GM12878 (cell line): ENCODE results near the gene ZNF280D. TPM values are rescaled to one million over a fixed set of nuclear protein-coding genes. Genes with fewer than 3 reads are reported as not detected.

Source experiments
- ATF3 ChIP-seq: IDR thresholded peaks from 2 replicates; pipeline ENCODE4 v1.6.1; 2011; ENCODE audit warnings: low read depth, mild to moderate bottlenecking, low read length, moderate library complexity, borderline replicate concordance; ENCODE audit errors: extremely low read depth
- CHD4 ChIP-seq: fragments of 200-600 bp; sonication (generic); IDR thresholded peaks from 2 replicates; pipeline ENCODE4 v1.6.1; 2016; ENCODE audit warnings: mild to moderate bottlenecking
- ETV6 ChIP-seq, 2 experiments: fragments of 450-650 bp in 1 of 2; IDR thresholded peaks in 1 of 2; conservative IDR thresholded peaks in 1 of 2; 2 replicates each; pipeline ENCODE4 v1.6.1; 2014; ENCODE audit warnings: antibody characterized with exemption in 1 of 2, borderline replicate concordance in 1 of 2, low read depth in 1 of 2, mild to moderate bottlenecking in 1 of 2, moderate library complexity in 1 of 2
- GABPA ChIP-seq: IDR thresholded peaks from 2 replicates; pipeline ENCODE4 v1.6.1; 2014; ENCODE audit warnings: antibody characterized with exemption, low read depth, mild to moderate bottlenecking, inconsistent platforms
- HCFC1 ChIP-seq: fragments of 150-350 bp; IDR thresholded peaks from 2 replicates; pipeline ENCODE4 v1.6.1; 2014; ENCODE audit warnings: low read length
- IRF3 ChIP-seq: fragments of 450-650 bp; IDR thresholded peaks from 2 replicates; pipeline ENCODE4 v1.6.1; 2014; ENCODE audit warnings: mild to moderate bottlenecking
- IRF4 ChIP-seq: IDR thresholded peaks from 2 replicates; pipeline ENCODE4 v1.6.1; 2011; ENCODE audit warnings: low read depth, low read length
- JUNB ChIP-seq: IDR thresholded peaks from 2 replicates; pipeline ENCODE4 v1.6.1; 2016; ENCODE audit warnings: antibody characterized with exemption, mild to moderate bottlenecking
- KDM1A ChIP-seq: fragments of 200-600 bp; sonication (generic); IDR thresholded peaks from 2 replicates; pipeline ENCODE4 v1.6.1; 2016; ENCODE audit warnings: borderline replicate concordance
- MEF2B ChIP-seq: fragments of 450-650 bp; IDR thresholded peaks from 2 replicates; pipeline ENCODE4 v1.6.1; 2018; ENCODE audit warnings: mild to moderate bottlenecking, moderate library complexity; ENCODE audit not compliant: partially characterized antibody, poor library complexity, severe bottlenecking
- NR2F1 ChIP-seq: fragments of 450-650 bp; conservative IDR thresholded peaks from 2 replicates; pipeline ENCODE4 v1.6.1; 2017; ENCODE audit warnings: mild to moderate bottlenecking
- PAX5 ChIP-seq: IDR thresholded peaks from 2 replicates; pipeline ENCODE4 v1.6.1; 2011; ENCODE audit warnings: low read depth, low read length, borderline replicate concordance
- RAD51 ChIP-seq: fragments of 450-650 bp; IDR thresholded peaks from 2 replicates; pipeline ENCODE4 v1.6.1; 2016; ENCODE audit warnings: moderate library complexity, mild to moderate bottlenecking, inconsistent platforms
- RB1 ChIP-seq: fragments of 450-650 bp; formaldehyde crosslinking; IDR thresholded peaks from 2 replicates; pipeline ENCODE4 v1.6.1; 2017; ENCODE audit warnings: mild to moderate bottlenecking, borderline replicate concordance
- RCOR1 ChIP-seq: conservative IDR thresholded peaks from 2 replicates; pipeline ENCODE4 v1.6.1; 2012; ENCODE audit warnings: low read depth, low read length, improper control_type of control experiment
- RELA ChIP-seq: fragments of 450-650 bp; IDR thresholded peaks from 2 replicates; pipeline ENCODE4 v1.8.0; 2014; ENCODE audit warnings: borderline replicate concordance; ENCODE audit not compliant: partially characterized antibody
- SMAD1 ChIP-seq: fragments of 450-650 bp; IDR thresholded peaks from 2 replicates; pipeline ENCODE4 v1.6.1; 2018; ENCODE audit warnings: mild to moderate bottlenecking, low read depth; ENCODE audit not compliant: partially characterized antibody
- SMC3 ChIP-seq: IDR thresholded peaks from 2 replicates; pipeline ENCODE4 v1.6.1; 2011; ENCODE audit warnings: low read length, improper control_type of control experiment, borderline replicate concordance
- STAT3 ChIP-seq: IDR thresholded peaks from 2 replicates; pipeline ENCODE4 v1.6.1; 2011; ENCODE audit warnings: low read depth, low read length, improper control_type of control experiment
- ZBTB11 ChIP-seq: fragments of 450-650 bp; formaldehyde crosslinking; IDR thresholded peaks from 2 replicates; pipeline ENCODE4 v1.5.0; 2022; ENCODE audit warnings: mild to moderate bottlenecking, missing genetic modification characterization
- polyA plus RNA-seq, 11 experiments: library from polyadenylated mRNA; depleted of rRNA in 4 of 11; unstranded in 6 of 11; stranded (reverse) in 5 of 11; fragments of >200 nt; fragmentation: Nextera tagmentation in 4 of 11; fragmentation: Illumina TruSeq in 1 of 11; extraction: Ambion mirVana in 4 of 11; extraction: Trizol in 1 of 11; gene quantifications; 1 replicate in 1 of 11; 2 replicates in 10 of 11; pipeline versions ENCODE4 v1.2.1 to v1.2.3, GENCODE V29; 2011 to 2016; ENCODE audit warnings: inconsistent platforms in 2 of 11, missing spikeins in 2 of 11, low read depth in 1 of 11
- total RNA-seq, 4 experiments: library from RNA; depleted of rRNA in 3 of 4; stranded (reverse); fragments of >200 nt in 3 of 4; fragmentation: Illumina TruSeq in 1 of 4; extraction: Trizol in 1 of 4; gene quantifications; 2 replicates each; pipeline versions ENCODE4 v1.2.1 to v1.2.3, GENCODE V29; 2013 to 2021
- TF ChIP-seq, protein P1 (sequence below): fragments of 450-650 bp; IDR thresholded peaks from 2 replicates; pipeline ENCODE4 v1.6.1; 2017; ENCODE audit warnings: mild to moderate bottlenecking

The ZNF280D gene
- total and polyA plus RNA-seq, 10 of the 15 experiments (the other 5 are each of a cell fraction or from before 2014, with no cell fraction given) = 5.6 to 18.6 (median 8.6) TPM

DNA sequence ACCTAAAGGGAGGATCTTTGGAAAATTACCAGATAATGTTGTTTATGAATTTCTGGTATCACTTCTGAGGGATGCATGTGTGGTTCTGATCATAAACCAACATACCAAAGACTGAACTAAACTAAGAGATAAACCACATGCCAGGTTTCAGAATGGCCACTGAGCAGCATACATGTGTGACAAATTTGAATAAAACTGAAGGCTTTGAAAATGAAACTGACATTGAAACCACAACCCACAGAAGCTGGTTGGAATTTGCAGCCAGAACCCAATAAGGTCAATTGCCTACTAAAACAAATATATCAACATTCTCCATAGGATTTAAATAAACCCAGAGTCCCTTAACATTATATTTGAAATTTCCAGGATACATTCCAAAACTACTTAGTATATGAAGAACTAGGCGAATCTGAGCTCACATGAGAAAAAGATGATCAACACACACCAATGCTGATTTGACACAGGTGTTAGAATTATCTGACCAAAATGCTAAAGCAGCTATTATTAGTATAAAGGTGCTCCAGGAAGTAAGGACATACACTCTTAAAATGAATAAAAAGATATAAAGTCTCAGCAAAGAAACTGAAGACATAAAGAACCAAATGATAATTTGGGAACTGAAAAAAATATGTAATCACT is 125.0 kb downstream of the ZNF280D start (continued):
- TF ChIP-seq ETV6 (conservative IDR thresholded peaks at IDR 0.05 in 1 of 2, IDR thresholded peaks at IDR 0.05 in 1 of 2; ENCODE audit: borderline replicate concordance in 1 of 2, low read depth in 1 of 2) (no peak), IRF4 (no peak), JUNB (no peak), SMAD1 (no peak), RAD51 (no peak), HCFC1 (no peak), RB1 (no peak), KDM1A (no peak), IRF3 (no peak), CHD4 (no peak), SMC3 (no peak), MEF2B (peak; percentile 37), ATF3 (no peak), RELA (no peak), NR2F1 (peak; percentile 73), PAX5 (peak; percentile 63; the same call in 1 of the 2 replicates), GABPA (no peak), ZBTB11 (CRISPR knock-in tag) (no peak), RCOR1 (no peak), STAT3 (0 out of 2 replicates have a peak, but pooled peaks have one; percentile 49)
- TF ChIP-seq, protein P1, sequence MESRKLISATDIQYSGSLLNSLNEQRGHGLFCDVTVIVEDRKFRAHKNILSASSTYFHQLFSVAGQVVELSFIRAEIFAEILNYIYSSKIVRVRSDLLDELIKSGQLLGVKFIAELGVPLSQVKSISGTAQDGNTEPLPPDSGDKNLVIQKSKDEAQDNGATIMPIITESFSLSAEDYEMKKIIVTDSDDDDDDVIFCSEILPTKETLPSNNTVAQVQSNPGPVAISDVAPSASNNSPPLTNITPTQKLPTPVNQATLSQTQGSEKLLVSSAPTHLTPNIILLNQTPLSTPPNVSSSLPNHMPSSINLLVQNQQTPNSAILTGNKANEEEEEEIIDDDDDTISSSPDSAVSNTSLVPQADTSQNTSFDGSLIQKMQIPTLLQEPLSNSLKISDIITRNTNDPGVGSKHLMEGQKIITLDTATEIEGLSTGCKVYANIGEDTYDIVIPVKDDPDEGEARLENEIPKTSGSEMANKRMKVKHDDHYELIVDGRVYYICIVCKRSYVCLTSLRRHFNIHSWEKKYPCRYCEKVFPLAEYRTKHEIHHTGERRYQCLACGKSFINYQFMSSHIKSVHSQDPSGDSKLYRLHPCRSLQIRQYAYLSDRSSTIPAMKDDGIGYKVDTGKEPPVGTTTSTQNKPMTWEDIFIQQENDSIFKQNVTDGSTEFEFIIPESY = no peak
